Measurements from ENCODE around the gene RAMP3.

The RAMP3 gene

DNA sequence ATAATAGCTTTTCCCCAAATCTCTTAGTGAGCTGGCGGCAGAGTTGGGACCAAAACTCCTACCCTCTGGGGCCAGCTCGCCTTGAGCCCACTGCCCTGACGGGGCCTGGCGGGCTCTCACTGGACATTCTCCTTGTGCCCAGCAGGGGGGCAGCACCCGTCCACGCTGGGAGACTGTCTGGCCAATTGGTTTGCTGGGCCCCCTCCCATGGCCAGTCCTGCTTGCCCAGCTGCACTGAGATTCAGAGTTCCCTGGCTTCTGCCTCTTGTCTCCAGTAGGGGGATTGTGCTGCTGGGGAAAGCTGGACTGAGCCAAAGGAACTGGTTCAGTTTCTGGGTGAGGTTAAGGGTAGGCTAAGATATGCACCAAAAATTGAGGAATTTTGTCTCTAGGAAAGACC, 59.8 kb downstream of the RAMP3 start:
- H4K8ac ChIP-seq (ENCODE audit: low read depth, low read length) = no peak overlapping the region
- no peak overlapping the region for H2AK5ac ChIP-seq (ENCODE audit: low read length)
- no peaks in the 10 kb centered on the region for H3K4me1 ChIP-seq (ENCODE audit: control insufficient read depth, low read depth, low read length)
- H3K4ac ChIP-seq (ENCODE audit: low read depth, low read length) = no peak overlapping the region
- DNase-seq = no peak
- H4K5ac ChIP-seq (ENCODE audit: low read length) = no peak overlapping the region
- no peaks in the 10 kb centered on the region for H3K79me2 ChIP-seq (ENCODE audit: control insufficient read depth, insufficient read depth, low read length)
- H3K56ac ChIP-seq (ENCODE audit: low read length) = no peak overlapping the region
- H3K27me3 ChIP-seq (ENCODE audit: insufficient read depth, low read length, poor library complexity) = no peaks in the 10 kb centered on the region
- no CpG with 5 or more reads among the region's 6 CpGs for WGBS (ENCODE audit: extremely low coverage, insufficient coverage, low lambda C conversion rate)
- H3K9ac ChIP-seq (ENCODE audit: low read length) = no peak overlapping the region
- no peak overlapping the region for H2BK120ac ChIP-seq (ENCODE audit: low read depth, low read length)
- H3K79me1 ChIP-seq (ENCODE audit: low read length) = no peaks in the 10 kb centered on the region
- H3K23ac ChIP-seq (ENCODE audit: low read length) = no peak overlapping the region
- H3K4me2 ChIP-seq (ENCODE audit: low read length) = no peak overlapping the region
- H3K18ac ChIP-seq (ENCODE audit: low read length) = no peak overlapping the region
- H3K36me3 ChIP-seq (ENCODE audit: control insufficient read depth, insufficient read depth, low read length) = no peaks in the 10 kb centered on the region
- H2BK5ac ChIP-seq (ENCODE audit: low read length) = no peak overlapping the region
- no peak overlapping the region for H3K4me3 ChIP-seq (ENCODE audit: low read length)
- no peak overlapping the region for H2BK15ac ChIP-seq (replicated peaks; ENCODE audit: low read depth)
- no peak overlapping the region for H3K27ac ChIP-seq (ENCODE audit: low read depth, low read length)

- Histone ChIP-seq H3K27me3 (ENCODE audit: insufficient read depth, low read length, poor library complexity) (no peaks in the 10 kb centered on the region), H3K18ac (ENCODE audit: low read length) (no peak overlapping the region), H4K5ac (ENCODE audit: low read length) (no peak overlapping the region), H3K23ac (ENCODE audit: low read length) (no peak overlapping the region), H3K4me1 (ENCODE audit: control insufficient read depth, low read depth, low read length) (no peaks in the 10 kb centered on the region), H3K4me2 (ENCODE audit: low read length) (no peak overlapping the region), H2BK15ac (replicated peaks; ENCODE audit: low read depth) (no peak overlapping the region), H3K27ac (ENCODE audit: low read depth, low read length) (no peak overlapping the region), H3K79me2 (ENCODE audit: control insufficient read depth, insufficient read depth, low read length) (no peaks in the 10 kb centered on the region), H3K9ac (ENCODE audit: low read length) (no peak overlapping the region), H2BK120ac (ENCODE audit: low read depth, low read length) (no peak overlapping the region), H3K4ac (ENCODE audit: low read depth, low read length) (no peak overlapping the region), H3K79me1 (ENCODE audit: low read length) (no peaks in the 10 kb centered on the region), H3K36me3 (ENCODE audit: control insufficient read depth, insufficient read depth, low read length) (no peaks in the 10 kb centered on the region), H2AK5ac (ENCODE audit: low read length) (no peak overlapping the region), H3K4me3 (ENCODE audit: low read length) (no peak overlapping the region), H3K56ac (ENCODE audit: low read length) (no peak overlapping the region), H2BK5ac (ENCODE audit: low read length) (no peak overlapping the region), H4K8ac (ENCODE audit: low read depth, low read length) (no peak overlapping the region)
- no peak for DNase-seq
- WGBS (ENCODE audit: extremely low coverage, insufficient coverage, low lambda C conversion rate) = no CpG with 5 or more reads among the region's 12 CpGs
These were observed 61.5 kb downstream of the RAMP3 start for GRCh38 chr7:45219130-45219529.

DNA sequence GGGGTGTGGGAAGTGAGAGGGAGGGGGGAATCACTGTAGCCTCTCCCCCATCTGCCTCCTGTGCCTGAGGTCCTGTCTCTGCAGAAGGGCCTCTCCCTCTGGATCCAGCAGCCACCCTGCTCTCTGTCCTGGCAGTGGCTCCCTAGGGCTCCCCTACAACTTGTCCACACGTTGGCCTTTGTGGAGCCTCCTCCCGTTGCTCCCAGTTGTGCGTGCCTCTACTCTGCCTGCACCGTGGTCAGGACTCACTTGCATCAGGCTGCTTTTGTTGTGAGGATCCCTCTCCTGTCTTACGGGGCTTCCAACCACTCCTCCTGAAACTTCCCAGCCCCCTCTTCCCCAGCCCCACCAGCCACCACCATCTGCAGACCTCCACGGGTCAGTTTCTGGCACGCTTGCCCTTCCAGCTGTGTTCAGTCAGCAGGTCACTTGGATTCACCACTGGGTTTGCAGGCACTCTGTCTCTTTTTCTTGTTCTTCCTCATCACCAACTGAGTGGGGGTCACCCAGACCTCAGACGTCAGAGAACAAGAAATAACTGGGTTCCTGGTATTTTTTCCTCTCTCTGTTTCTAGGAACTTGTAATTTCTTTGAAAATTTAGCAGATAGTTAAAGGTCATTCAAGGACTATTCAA, 62.3 kb downstream of the RAMP3 start:
- Histone ChIP-seq H2BK120ac (ENCODE audit: low read depth, low read length) (no peak overlapping the region), H2BK5ac (ENCODE audit: low read length) (no peak overlapping the region)

DNA sequence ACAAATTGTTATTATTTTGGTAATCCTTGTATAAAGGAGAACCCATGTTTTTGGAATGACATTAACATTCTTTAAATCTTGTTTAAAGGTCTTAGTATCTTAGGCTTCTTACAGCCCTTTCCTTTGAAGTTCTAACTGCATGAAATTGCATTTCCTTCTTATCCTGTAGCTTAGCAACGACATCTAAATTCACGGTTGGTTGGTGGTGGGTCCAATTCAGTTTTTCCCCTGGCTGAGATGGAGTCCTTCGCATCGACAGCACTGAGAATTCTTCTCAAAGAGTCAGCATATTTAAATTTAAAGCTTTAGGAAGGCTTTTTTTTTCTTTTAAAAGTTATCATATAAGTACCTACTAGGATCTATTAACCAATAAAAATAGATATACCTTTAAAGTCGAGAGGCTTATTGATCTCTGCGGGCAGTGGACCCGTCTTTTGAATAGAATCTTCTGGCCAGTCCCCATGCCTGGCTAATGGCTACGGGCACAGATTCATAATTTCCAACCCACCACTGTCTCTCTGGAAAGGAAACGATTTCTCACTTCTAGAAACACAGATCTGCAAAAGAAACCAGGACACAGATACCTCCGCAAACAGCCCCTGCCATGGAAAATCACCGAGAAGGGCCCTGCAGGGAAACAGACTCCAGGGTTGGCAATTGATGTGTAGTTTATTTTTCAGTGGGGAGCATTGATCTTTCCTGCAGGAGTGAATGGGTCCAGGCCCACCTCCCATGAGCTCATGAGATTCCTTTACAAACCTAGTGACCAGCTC, 63.4 kb downstream of the RAMP3 start:
- H2BK5ac ChIP-seq (ENCODE audit: low read length) = no peak overlapping the region
- H4K5ac ChIP-seq (ENCODE audit: low read length) = no peak overlapping the region
- no peak overlapping the region for H3K23ac ChIP-seq (ENCODE audit: low read length)
- H3K4me1 ChIP-seq (ENCODE audit: control insufficient read depth, low read depth, low read length) = no peaks in the 10 kb centered on the region
- no peak overlapping the region for H3K4me2 ChIP-seq (ENCODE audit: low read length)
- no peak overlapping the region for H3K4ac ChIP-seq (ENCODE audit: low read depth, low read length)
- H3K18ac ChIP-seq (ENCODE audit: low read length) = no peak overlapping the region
- H3K9ac ChIP-seq (ENCODE audit: low read length) = no peak overlapping the region
- H3K27ac ChIP-seq (ENCODE audit: low read depth, low read length) = no peak overlapping the region
- H3K27me3 ChIP-seq (ENCODE audit: insufficient read depth, low read length, poor library complexity) = no peaks in the 10 kb centered on the region
- no peak overlapping the region for H3K4me3 ChIP-seq (ENCODE audit: low read length)
- no peak overlapping the region for H3K56ac ChIP-seq (ENCODE audit: low read length)
- H4K8ac ChIP-seq (ENCODE audit: low read depth, low read length) = no peak overlapping the region
- no peak overlapping the region for H2BK120ac ChIP-seq (ENCODE audit: low read depth, low read length)
- DNase-seq = no peak
- H2BK15ac ChIP-seq (replicated peaks; ENCODE audit: low read depth) = no peak overlapping the region
- no peaks in the 10 kb centered on the region for H3K36me3 ChIP-seq (ENCODE audit: control insufficient read depth, insufficient read depth, low read length)
- no peak overlapping the region for H2AK5ac ChIP-seq (ENCODE audit: low read length)
- WGBS (ENCODE audit: extremely low coverage, insufficient coverage, low lambda C conversion rate) = no CpG with 5 or more reads among the region's 11 CpGs
- no peaks in the 10 kb centered on the region for H3K79me2 ChIP-seq (ENCODE audit: control insufficient read depth, insufficient read depth, low read length)
- no peaks in the 10 kb centered on the region for H3K79me1 ChIP-seq (ENCODE audit: low read length)

More for the DNA sequence above, 62.3 kb downstream of the RAMP3 start:
- H3K4me2 ChIP-seq (ENCODE audit: low read length) = no peak overlapping the region
- H3K23ac ChIP-seq (ENCODE audit: low read length) = no peak overlapping the region
- H3K9ac ChIP-seq (ENCODE audit: low read length) = no peak overlapping the region
- no peaks in the 10 kb centered on the region for H3K36me3 ChIP-seq (ENCODE audit: control insufficient read depth, insufficient read depth, low read length)
- no peak overlapping the region for H3K18ac ChIP-seq (ENCODE audit: low read length)
- H3K79me1 ChIP-seq (ENCODE audit: low read length) = no peaks in the 10 kb centered on the region
- no peaks in the 10 kb centered on the region for H3K79me2 ChIP-seq (ENCODE audit: control insufficient read depth, insufficient read depth, low read length)
- no peaks in the 10 kb centered on the region for H3K27me3 ChIP-seq (ENCODE audit: insufficient read depth, low read length, poor library complexity)
- H4K5ac ChIP-seq (ENCODE audit: low read length) = no peak overlapping the region
- H4K8ac ChIP-seq (ENCODE audit: low read depth, low read length) = no peak overlapping the region
- no peak for DNase-seq
- H3K4me3 ChIP-seq (ENCODE audit: low read length) = no peak overlapping the region
- H3K4ac ChIP-seq (ENCODE audit: low read depth, low read length) = no peak overlapping the region
- H3K4me1 ChIP-seq (ENCODE audit: control insufficient read depth, low read depth, low read length) = no peaks in the 10 kb centered on the region
- WGBS (ENCODE audit: extremely low coverage, insufficient coverage, low lambda C conversion rate) = no CpG with 5 or more reads among the region's 8 CpGs
- no peak overlapping the region for H3K27ac ChIP-seq (ENCODE audit: low read depth, low read length)
- H2BK15ac ChIP-seq (replicated peaks; ENCODE audit: low read depth) = no peak overlapping the region
- H2AK5ac ChIP-seq (ENCODE audit: low read length) = no peak overlapping the region
- H3K56ac ChIP-seq (ENCODE audit: low read length) = no peak overlapping the region

DNA sequence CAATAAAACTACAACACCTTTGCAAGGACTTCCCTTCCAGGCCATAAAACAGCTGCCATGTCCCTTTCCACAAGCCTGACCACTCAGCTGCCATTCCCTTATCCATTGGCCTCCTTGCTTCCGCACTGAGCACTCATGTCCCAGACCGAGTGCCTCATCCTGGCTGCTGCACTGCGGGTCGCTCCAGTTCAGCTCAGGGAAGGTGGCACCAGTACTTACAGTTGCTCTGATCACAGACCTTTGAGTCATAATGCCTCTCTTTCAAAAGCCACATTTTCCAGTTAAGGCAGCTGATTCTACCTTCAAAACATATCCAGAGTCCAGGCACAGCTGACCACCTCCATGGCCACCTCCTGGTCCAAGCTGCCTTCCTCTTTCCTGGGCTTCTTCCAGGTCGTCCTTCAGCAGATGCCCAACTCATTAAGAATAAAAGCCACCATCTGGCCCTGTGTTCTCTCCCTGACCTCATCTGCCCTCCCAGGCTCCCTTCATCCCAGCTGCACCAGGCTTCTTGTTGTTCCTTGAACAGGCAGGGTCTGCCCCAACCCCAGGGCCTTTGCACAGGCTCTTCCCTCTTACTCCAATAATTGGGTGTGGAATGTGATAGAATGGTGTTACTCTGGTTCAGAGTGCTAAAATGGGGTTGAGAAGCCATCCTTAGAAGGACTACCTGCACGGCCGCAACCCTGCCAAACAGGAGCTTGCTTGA, 64.5 kb downstream of the RAMP3 start:
- Histone ChIP-seq H3K36me3 (ENCODE audit: control insufficient read depth, insufficient read depth, low read length) (no peaks in the 10 kb centered on the region), H2BK120ac (ENCODE audit: low read depth, low read length) (no peak overlapping the region), H2AK5ac (ENCODE audit: low read length) (no peak overlapping the region), H3K18ac (ENCODE audit: low read length) (no peak overlapping the region), H3K56ac (ENCODE audit: low read length) (no peak overlapping the region), H3K27ac (ENCODE audit: low read depth, low read length) (no peak overlapping the region), H3K4me2 (ENCODE audit: low read length) (no peak overlapping the region), H3K79me1 (ENCODE audit: low read length) (no peaks in the 10 kb centered on the region), H3K4me3 (ENCODE audit: low read length) (no peak overlapping the region), H4K8ac (ENCODE audit: low read depth, low read length) (no peak overlapping the region), H2BK5ac (ENCODE audit: low read length) (no peak overlapping the region), H3K9ac (ENCODE audit: low read length) (no peak overlapping the region), H3K4ac (ENCODE audit: low read depth, low read length) (no peak overlapping the region), H2BK15ac (replicated peaks; ENCODE audit: low read depth) (no peak overlapping the region), H3K79me2 (ENCODE audit: control insufficient read depth, insufficient read depth, low read length) (no peaks in the 10 kb centered on the region), H3K27me3 (ENCODE audit: insufficient read depth, low read length, poor library complexity) (no peaks in the 10 kb centered on the region), H3K23ac (ENCODE audit: low read length) (no peak overlapping the region), H3K4me1 (ENCODE audit: control insufficient read depth, low read depth, low read length) (no peaks in the 10 kb centered on the region), H4K5ac (ENCODE audit: low read length) (no peak overlapping the region)
- whole genome bisulfite sequencing (ENCODE audit: extremely low coverage, insufficient coverage, low lambda C conversion rate) = no CpG with 5 or more reads among the region's 7 CpGs
- no peak for DNase-seq

Measured in mesendoderm (in vitro differentiated cells).